Spleen (tissue), 11 donors: Measurements from ENCODE around the gene SETDB2. TPM values are rescaled to one million over a fixed set of nuclear protein-coding genes. Genes with fewer than 3 reads are reported as not detected.

Experiments used
- DNase-seq: peaks from one replicate; pipeline ENCODE4 v3.0.0-alpha.2; 2020
- H3K27ac ChIP-seq, 8 donors: fragments of 200-600 bp; sonication (generic) in 7 of 8; 1 replicate in 4 of 8; 2 replicates in 4 of 8; pipeline versions ENCODE4 v1.5.0 to v1.8.0; 2016 to 2021; ENCODE audit warnings: inconsistent platforms in 4 of 8, mild to moderate bottlenecking in 4 of 8, moderate library complexity in 1 of 8
- H3K27me3 ChIP-seq, 7 donors: fragments of 200-600 bp; sonication (generic) in 6 of 7; replicated peaks in 1 of 7; 1 replicate in 4 of 7; 2 replicates in 3 of 7; pipeline versions ENCODE4 v1.5.0 to v1.8.0; 2016 to 2021; ENCODE audit warnings: inconsistent platforms in 3 of 7, mild to moderate bottlenecking in 1 of 7
- H3K36me3 ChIP-seq, 6 donors: fragments of 200-600 bp; sonication (generic) in 5 of 6; 1 replicate in 4 of 6; 2 replicates in 2 of 6; pipeline versions ENCODE4 v1.5.0 to v1.8.0; 2016 to 2021; ENCODE audit warnings: inconsistent platforms in 2 of 6
- H3K4me1 ChIP-seq, 6 donors: fragments of 200-600 bp; sonication (generic) in 5 of 6; 1 replicate in 3 of 6; 2 replicates in 3 of 6; pipeline versions ENCODE4 v1.5.0 to v1.8.0; 2016 to 2021; ENCODE audit warnings: inconsistent platforms in 3 of 6
- H3K4me3 ChIP-seq, 8 donors: fragments of 200-600 bp; sonication (generic) in 7 of 8; 1 replicate in 4 of 8; 2 replicates in 4 of 8; pipeline versions ENCODE4 v1.5.0 to v1.8.0; 2016 to 2021; ENCODE audit warnings: inconsistent platforms in 4 of 8, mild to moderate bottlenecking in 4 of 8, moderate library complexity in 2 of 8
- H3K9me3 ChIP-seq, 8 donors: fragments of 200-600 bp; sonication (generic) in 7 of 8; 1 replicate in 4 of 8; 2 replicates in 4 of 8; pipeline versions ENCODE4 v1.5.0 to v1.8.0; 2016 to 2021; ENCODE audit warnings: inconsistent platforms in 4 of 8
- CTCF ChIP-seq, 11 experiments: fragments of 200-600 bp in 7 of 11; fragments of 450-650 bp in 4 of 11; sonication (generic) in 4 of 11; IDR thresholded peaks in 8 of 11; conservative IDR thresholded peaks in 3 of 11; 1 replicate in 7 of 11; 2 replicates in 4 of 11; pipeline versions ENCODE4 v1.4.0 to v1.8.0; 2016 to 2021; ENCODE audit warnings: antibody characterized with exemption in 11 of 11, inconsistent platforms in 4 of 11, mild to moderate bottlenecking in 1 of 11
- POLR2A ChIP-seq, 3 donors: fragments of 450-650 bp; IDR thresholded peaks; one replicate each; pipeline ENCODE4 v1.5.1; 2017; ENCODE audit warnings: antibody characterized with exemption in 3 of 3, mild to moderate bottlenecking in 1 of 3
- POLR2AphosphoS5 ChIP-seq, 3 donors: sonication (generic); formaldehyde crosslinking; IDR thresholded peaks; one replicate each; pipeline ENCODE4 v1.5.1; 2017; ENCODE audit warnings: antibody characterized with exemption in 3 of 3
- WGBS, 5 donors: extraction: QIAGEN DNeasy Blood & Tissue Kit in 3 of 5; methylation state at CpG; one replicate each; pipeline versions ENCODE4 v1.1.5 to v1.1.7; 2013 to 2018; 5-methylcytosine and 5-hydroxymethylcytosine counted together
- intact Hi-C: fragments of 100-400 bp; cut with DNase I; formaldehyde crosslinking; loops from one replicate; pipeline ENCODE4 v1.15.0; 2023; ENCODE audit warnings: low total_unique reads
- polyA plus RNA-seq, 3 donors: library from polyadenylated mRNA; stranded (reverse); fragments of 200-250 nt; gene quantifications; one replicate each; pipeline ENCODE4 v1.2.1, GENCODE V29; 2013
- total RNA-seq, 7 donors: library from RNA; depleted of rRNA in 3 of 7; stranded (reverse); fragments of >200 nt in 3 of 7; fragmentation: NEBNext Ultra II Directional in 4 of 7; extraction: Animal tissue kit (Norgen Biotek cat#: 25700) in 4 of 7; gene quantifications; one replicate each; pipeline versions ENCODE4 v1.1.0 to v1.2.1, GENCODE V29; 2016 to 2021
- donor health status: healthy with polysubstance abuse.
- donor health status: DM: no; HTN: no; CAD: no; lungs with moderate emphysema.
- donor health status: DM: no; HTN: no; CAD: no.
- donor health status: Bipolar disorder and iron deficiency.
- donor health status: healthy.
- donor health status: DM: no; HTN: no; CAD: no.
- donor health status: DM: yes; HTN: yes; CAD: no.

SETDB2 gene
- total and polyA plus RNA-seq, 10 donors: 5.4 to 26.7 (median 20.0) TPM

GRCh38 chr13:49536144-49536873 lies 92.2 kb downstream of the SETDB2 start:
- Histone ChIP-seq H3K9me3 (no peaks in the 10 kb centered on the region), H3K4me1 (peaks cover 11 to 50% (median 30%) of the 10 kb centered on the region in 6 donors), H3K27ac (no peak overlapping the region), H3K4me3 (no peak overlapping the region), H3K27me3 (no peaks in the 10 kb centered on the region), H3K36me3 (peaks cover 0 to 46% (median 0%) of the 10 kb centered on the region in 6 donors)
- DNase-seq: no peak
- intact Hi-C loops: no loop called here
- 44 to 63% (median 52%) methylated on average over 7 of the region's 7 CpGs for WGBS, 5 donors
- TF ChIP-seq POLR2AphosphoS5 (IDR thresholded peaks at IDR 0.05): no peak

- intact Hi-C loops: no loop called here
- 70 to 89% (median 84%) methylated on average over 2 of the region's 2 CpGs for WGBS, 5 donors
- TF ChIP-seq CTCF (IDR thresholded peaks at IDR 0.05 in 8 of 11, conservative IDR thresholded peaks at IDR 0.05 in 3 of 11) (no peak), POLR2AphosphoS5 (IDR thresholded peaks at IDR 0.05) (no peak), POLR2A (IDR thresholded peaks at IDR 0.05) (no peak)
- peak overlapping the region in 5 of 8 donors; percentile 1 to 73 (median 34) for H3K27ac ChIP-seq
- no peaks in the 10 kb centered on the region for H3K9me3 ChIP-seq
- H3K4me3 ChIP-seq: no peak overlapping the region
- H3K27me3 ChIP-seq: no peaks in the 10 kb centered on the region
- H3K4me1 ChIP-seq: peaks cover 11 to 40% (median 24%) of the 10 kb centered on the region in 6 donors
- no peak for DNase-seq
- H3K36me3 ChIP-seq: peaks cover 0 to 66% (median 4%) of the 10 kb centered on the region in 6 donors
Observed at GRCh38 chr13:49538404-49538803, 94.3 kb downstream of the SETDB2 start.

- H3K4me1 ChIP-seq: peaks cover 11 to 31% (median 17%) of the 10 kb centered on the region in 6 donors
- H3K27me3 ChIP-seq: no peaks in the 10 kb centered on the region
- peak overlapping the region in 6 of 8 donors; percentile 5 to 73 (median 63) for H3K27ac ChIP-seq
- H3K4me3 ChIP-seq: no peak overlapping the region
- no peak for TF ChIP-seq POLR2A (IDR thresholded peaks at IDR 0.05)
- no peak for TF ChIP-seq CTCF (IDR thresholded peaks at IDR 0.05 in 8 of 11, conservative IDR thresholded peaks at IDR 0.05 in 3 of 11)
- no peak for TF ChIP-seq POLR2AphosphoS5 (IDR thresholded peaks at IDR 0.05)
- intact Hi-C loops: no loop called here
- DNase-seq: no peak
- WGBS, 5 donors: 57 to 72% (median 68%) methylated on average over 5 of the region's 5 CpGs
- H3K9me3 ChIP-seq: no peaks in the 10 kb centered on the region
- H3K36me3 ChIP-seq: peaks cover 0 to 68% (median 5%) of the 10 kb centered on the region in 6 donors
Observed at GRCh38 chr13:49539313-49539712, 95.2 kb downstream of the SETDB2 start.

GRCh38 chr13:49539746-49540145 lies 95.7 kb downstream of the SETDB2 start:
- peaks cover 11 to 30% (median 16%) of the 10 kb centered on the region in 6 donors for H3K4me1 ChIP-seq
- intact Hi-C loops: no loop called here
- H3K36me3 ChIP-seq: peaks cover 0 to 72% (median 6%) of the 10 kb centered on the region in 6 donors
- no peak for DNase-seq
- WGBS, 5 donors: 57 to 80% (median 70%) methylated on average over 3 of the region's 3 CpGs
- peak overlapping the region in 6 of 8 donors; percentile 5 to 80 (median 68) for H3K27ac ChIP-seq
- no peaks in the 10 kb centered on the region for H3K9me3 ChIP-seq
- H3K27me3 ChIP-seq: no peaks in the 10 kb centered on the region
- TF ChIP-seq POLR2A (IDR thresholded peaks at IDR 0.05): no peak
- no peak for TF ChIP-seq POLR2AphosphoS5 (IDR thresholded peaks at IDR 0.05)
- TF ChIP-seq CTCF (IDR thresholded peaks at IDR 0.05 in 8 of 11, conservative IDR thresholded peaks at IDR 0.05 in 3 of 11): no peak
- H3K4me3 ChIP-seq: no peak overlapping the region
